Activated CD4-positive, CD25-positive, alpha-beta regulatory T cell (primary cell): ENCODE measurements around the gene DDX54.
A peak's percentile ranks its signal among the peaks of the same experiment; 100 is the strongest.
"Not testable (repeated sequence)": the region's sequence is repeated elsewhere in the genome, so short reads cannot be mapped to it uniquely, and the experiment has no call there.

Experiments used
- DNase-seq, 4 experiments: peaks; one replicate each; lab custom pipeline; 2025; lab: John Stamatoyannopoulos, UW

Gene DDX54

GRCh38 chr12:113220593-113221180 is 35.4 kb upstream of the DDX54 start:
- no peak for DNase-seq

GRCh38 chr12:113216027-113216426 is 30.7 kb upstream of the DDX54 start:
- no peak for DNase-seq

GRCh38 chr12:113214895-113215400 is 29.7 kb upstream of the DDX54 start:
- DNase-seq, result no peak

- no peak for DNase-seq
Observed at GRCh38 chr12:113211160-113211559, 25.9 kb upstream of the DDX54 start.

- peak in 2 of 4 experiments; percentile 15 to 23 for DNase-seq
Observed at GRCh38 chr12:113208041-113208934, 23.0 kb upstream of the DDX54 start.

GRCh38 chr12:113207613-113208040 is 22.3 kb upstream of the DDX54 start:
- DNase-seq, result no peak

GRCh38 chr12:113206802-113207201 is 21.5 kb upstream of the DDX54 start:
- DNase-seq, result not testable (repeated sequence)

- no peak for DNase-seq
Observed at GRCh38 chr12:113204804-113205203, 19.5 kb upstream of the DDX54 start.

GRCh38 chr12:113203852-113204760 is 18.8 kb upstream of the DDX54 start:
- DNase-seq, result no peak

- no peak for DNase-seq
Observed at GRCh38 chr12:113202300-113203075, 17.2 kb upstream of the DDX54 start.

- DNase-seq, result no peak
Observed at GRCh38 chr12:113201187-113202177, 16.2 kb upstream of the DDX54 start.

GRCh38 chr12:113200021-113200797 is 14.9 kb upstream of the DDX54 start:
- no peak for DNase-seq

GRCh38 chr12:113198296-113198695 is 13.0 kb upstream of the DDX54 start:
- no peak for DNase-seq

- no peak for DNase-seq
Observed at GRCh38 chr12:113197518-113198077, 12.3 kb upstream of the DDX54 start.

- peak in 2 of 4 experiments; percentile 9 to 17 for DNase-seq
Observed at GRCh38 chr12:113196990-113197389, 11.7 kb upstream of the DDX54 start.

- no peak for DNase-seq
Observed at GRCh38 chr12:113196582-113196981, 11.3 kb upstream of the DDX54 start.

- DNase-seq, result no peak
Observed at GRCh38 chr12:113195598-113195997, 10.3 kb upstream of the DDX54 start.

- DNase-seq, result no peak
Observed at GRCh38 chr12:113194971-113195391, 9.7 kb upstream of the DDX54 start.

GRCh38 chr12:113191227-113191626 is 5.9 kb upstream of the DDX54 start:
- no peak for DNase-seq
